ENCODE results near the gene MTERF1. TPM values are rescaled to one million over a fixed set of nuclear protein-coding genes. Genes with fewer than 3 reads are reported as not detected.

The MTERF1 gene
- polyA plus RNA-seq, 1 of the 3 experiments (the other 2 are of a cell fraction) = 6.1 TPM

DNA sequence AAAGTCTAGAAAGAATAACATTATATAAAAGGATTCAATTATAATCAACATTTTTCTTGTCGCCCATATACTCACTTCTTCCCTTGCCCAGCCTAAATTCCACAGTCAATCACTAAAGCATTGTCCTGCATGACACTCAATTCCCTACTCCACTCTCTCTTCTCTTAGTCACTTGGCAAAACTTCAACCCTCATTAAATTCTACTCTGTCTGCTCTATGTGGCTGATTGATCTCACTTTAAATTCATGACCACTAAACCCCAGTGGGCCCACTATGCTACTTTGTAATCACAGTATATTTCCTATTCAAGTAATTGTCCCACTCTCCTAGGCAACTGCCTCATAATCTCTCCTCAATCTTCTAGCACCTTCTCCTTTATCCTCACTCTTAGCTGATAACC is 54.1 kb downstream of the MTERF1 start:
- H3K27ac ChIP-seq (ENCODE audit: low read depth in 2 of 2, low read length in 1 of 2) = no peak overlapping the region
- TF ChIP-seq, protein P1, sequence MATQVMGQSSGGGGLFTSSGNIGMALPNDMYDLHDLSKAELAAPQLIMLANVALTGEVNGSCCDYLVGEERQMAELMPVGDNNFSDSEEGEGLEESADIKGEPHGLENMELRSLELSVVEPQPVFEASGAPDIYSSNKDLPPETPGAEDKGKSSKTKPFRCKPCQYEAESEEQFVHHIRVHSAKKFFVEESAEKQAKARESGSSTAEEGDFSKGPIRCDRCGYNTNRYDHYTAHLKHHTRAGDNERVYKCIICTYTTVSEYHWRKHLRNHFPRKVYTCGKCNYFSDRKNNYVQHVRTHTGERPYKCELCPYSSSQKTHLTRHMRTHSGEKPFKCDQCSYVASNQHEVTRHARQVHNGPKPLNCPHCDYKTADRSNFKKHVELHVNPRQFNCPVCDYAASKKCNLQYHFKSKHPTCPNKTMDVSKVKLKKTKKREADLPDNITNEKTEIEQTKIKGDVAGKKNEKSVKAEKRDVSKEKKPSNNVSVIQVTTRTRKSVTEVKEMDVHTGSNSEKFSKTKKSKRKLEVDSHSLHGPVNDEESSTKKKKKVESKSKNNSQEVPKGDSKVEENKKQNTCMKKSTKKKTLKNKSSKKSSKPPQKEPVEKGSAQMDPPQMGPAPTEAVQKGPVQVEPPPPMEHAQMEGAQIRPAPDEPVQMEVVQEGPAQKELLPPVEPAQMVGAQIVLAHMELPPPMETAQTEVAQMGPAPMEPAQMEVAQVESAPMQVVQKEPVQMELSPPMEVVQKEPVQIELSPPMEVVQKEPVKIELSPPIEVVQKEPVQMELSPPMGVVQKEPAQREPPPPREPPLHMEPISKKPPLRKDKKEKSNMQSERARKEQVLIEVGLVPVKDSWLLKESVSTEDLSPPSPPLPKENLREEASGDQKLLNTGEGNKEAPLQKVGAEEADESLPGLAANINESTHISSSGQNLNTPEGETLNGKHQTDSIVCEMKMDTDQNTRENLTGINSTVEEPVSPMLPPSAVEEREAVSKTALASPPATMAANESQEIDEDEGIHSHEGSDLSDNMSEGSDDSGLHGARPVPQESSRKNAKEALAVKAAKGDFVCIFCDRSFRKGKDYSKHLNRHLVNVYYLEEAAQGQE (IDR thresholded peaks at IDR 0.05; ENCODE audit: low read depth, low read length) = no peak
- no peak for TF ChIP-seq POLR2AphosphoS5 (IDR thresholded peaks at IDR 0.05; ENCODE audit: low read depth, low read length)
- TF ChIP-seq MEF2A (IDR thresholded peaks at IDR 0.05; ENCODE audit: borderline replicate concordance, low read depth) = no peak
- no peak for TF ChIP-seq NRF1 (IDR thresholded peaks at IDR 0.05; ENCODE audit: low read depth, low read length)
- TF ChIP-seq, protein P2, sequence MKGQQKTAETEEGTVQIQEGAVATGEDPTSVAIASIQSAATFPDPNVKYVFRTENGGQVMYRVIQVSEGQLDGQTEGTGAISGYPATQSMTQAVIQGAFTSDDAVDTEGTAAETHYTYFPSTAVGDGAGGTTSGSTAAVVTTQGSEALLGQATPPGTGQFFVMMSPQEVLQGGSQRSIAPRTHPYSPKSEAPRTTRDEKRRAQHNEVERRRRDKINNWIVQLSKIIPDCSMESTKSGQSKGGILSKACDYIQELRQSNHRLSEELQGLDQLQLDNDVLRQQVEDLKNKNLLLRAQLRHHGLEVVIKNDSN (IDR thresholded peaks at IDR 0.05; ENCODE audit: borderline replicate concordance, low read depth) = no peak
- no peak for TF ChIP-seq SIN3A (IDR thresholded peaks at IDR 0.05; ENCODE audit: borderline replicate concordance, low read depth, low read length)
- no peak for TF ChIP-seq RAD21 (IDR thresholded peaks at IDR 0.05; ENCODE audit: low read length)
- TF ChIP-seq NFIC (IDR thresholded peaks at IDR 0.05; ENCODE audit: borderline replicate concordance) = no peak
- TF ChIP-seq MXI1 (IDR thresholded peaks at IDR 0.05; ENCODE audit: low read depth, low read length) = no peak
- peaks cover 4% of the 10 kb centered on the region for H3F3A ChIP-seq (replicated peaks; ENCODE audit: insufficient read depth)
- ChIA-PET CTCF (no interaction called here), POLR2A (no interaction called here)
- no peaks in the 10 kb centered on the region for H3K79me2 ChIP-seq (ENCODE audit: insufficient read depth)
- no peaks in the 10 kb centered on the region for H3K27me3 ChIP-seq (ENCODE audit: insufficient read depth)
- no peak overlapping the region for H2AFZ ChIP-seq (ENCODE audit: low read depth)
- H3K36me3 ChIP-seq (replicated peaks in 1 of 2; ENCODE audit: control insufficient read depth in 1 of 2, insufficient read depth in 2 of 2, low read length in 1 of 2) = peaks cover 0 to 5% of the 10 kb centered on the region in 2 experiments
- no peaks in the 10 kb centered on the region for H3K9me3 ChIP-seq
- WGBS (ENCODE audit: low lambda C conversion rate) = 96% methylated on average over 1 of the region's 1 CpG
- H3K9ac ChIP-seq = no peak overlapping the region
- H3K9me2 ChIP-seq = no peaks in the 10 kb centered on the region
- H3K4me3 ChIP-seq (ENCODE audit: low read depth in 2 of 2, low read length in 1 of 2) = no peak overlapping the region
- DNase-seq = no peak
- H4K20me1 ChIP-seq (ENCODE audit: insufficient read depth) = no peaks in the 10 kb centered on the region
- H3K4me2 ChIP-seq = no peak overlapping the region
- H3K4me1 ChIP-seq (ENCODE audit: control insufficient read depth in 1 of 2, insufficient read depth in 2 of 2, low read depth in 1 of 2, low read length in 1 of 2) = peaks cover 0 to 3% of the 10 kb centered on the region in 2 experiments; a peak in 1 of 4 replicates

DNA sequence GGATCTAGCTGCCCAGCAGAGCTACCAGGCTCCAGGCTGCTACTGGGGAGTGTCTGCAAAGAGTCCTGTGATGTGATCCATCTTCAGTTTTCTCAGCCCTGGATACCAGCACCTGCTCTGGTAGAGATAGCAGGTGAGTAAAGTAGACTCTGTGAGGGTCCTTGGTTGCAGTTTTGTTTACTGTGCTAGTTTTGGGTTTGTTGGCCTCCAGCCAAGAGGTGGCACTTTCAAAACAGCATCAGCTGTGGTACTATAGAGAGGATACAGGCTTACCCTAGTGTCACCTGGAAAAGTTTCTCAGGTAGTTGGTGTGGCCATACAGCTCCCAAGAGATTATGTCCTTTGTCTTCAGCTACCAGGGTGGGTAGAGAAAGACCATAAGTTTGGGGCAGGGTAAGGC is 56.3 kb downstream of the MTERF1 start:
- H4K20me1 ChIP-seq (ENCODE audit: insufficient read depth) = no peaks in the 10 kb centered on the region
- H2AFZ ChIP-seq (ENCODE audit: low read depth) = no peak overlapping the region
- no peaks in the 10 kb centered on the region for H3K27me3 ChIP-seq (ENCODE audit: insufficient read depth)
- peaks cover 0 to 3% of the 10 kb centered on the region in 2 experiments; a peak in 1 of 4 replicates for H3K4me1 ChIP-seq (ENCODE audit: control insufficient read depth in 1 of 2, insufficient read depth in 2 of 2, low read depth in 1 of 2, low read length in 1 of 2)
- no peak overlapping the region for H3K4me2 ChIP-seq
- no peak for DNase-seq
- ChIA-PET POLR2A (no interaction called here), CTCF (no interaction called here)
- no peak overlapping the region for H3K27ac ChIP-seq (ENCODE audit: low read depth in 2 of 2, low read length in 1 of 2)
- H3K9me2 ChIP-seq = no peaks in the 10 kb centered on the region
- no peak overlapping the region for H3K9ac ChIP-seq
- peaks cover 0 to 5% of the 10 kb centered on the region in 2 experiments for H3K36me3 ChIP-seq (replicated peaks in 1 of 2; ENCODE audit: control insufficient read depth in 1 of 2, insufficient read depth in 2 of 2, low read length in 1 of 2)
- no peaks in the 10 kb centered on the region for H3F3A ChIP-seq (replicated peaks; ENCODE audit: insufficient read depth)
- H3K9me3 ChIP-seq = no peaks in the 10 kb centered on the region
- no peak overlapping the region for H3K4me3 ChIP-seq (ENCODE audit: low read depth in 2 of 2, low read length in 1 of 2)
- H3K79me2 ChIP-seq (ENCODE audit: insufficient read depth) = no peaks in the 10 kb centered on the region
- no peak for TF ChIP-seq GATA2 (CRISPR knock-in tag; IDR thresholded peaks at IDR 0.05)
- no peak for TF ChIP-seq SMC3 (IDR thresholded peaks at IDR 0.05; ENCODE audit: low read depth, low read length)
- TF ChIP-seq, protein P3, sequence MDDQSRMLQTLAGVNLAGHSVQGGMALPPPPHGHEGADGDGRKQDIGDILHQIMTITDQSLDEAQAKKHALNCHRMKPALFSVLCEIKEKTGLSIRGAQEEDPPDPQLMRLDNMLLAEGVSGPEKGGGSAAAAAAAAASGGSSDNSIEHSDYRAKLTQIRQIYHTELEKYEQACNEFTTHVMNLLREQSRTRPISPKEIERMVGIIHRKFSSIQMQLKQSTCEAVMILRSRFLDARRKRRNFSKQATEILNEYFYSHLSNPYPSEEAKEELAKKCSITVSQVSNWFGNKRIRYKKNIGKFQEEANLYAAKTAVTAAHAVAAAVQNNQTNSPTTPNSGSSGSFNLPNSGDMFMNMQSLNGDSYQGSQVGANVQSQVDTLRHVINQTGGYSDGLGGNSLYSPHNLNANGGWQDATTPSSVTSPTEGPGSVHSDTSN (IDR thresholded peaks at IDR 0.05) = no peak
- no peak for TF ChIP-seq RCOR1 (IDR thresholded peaks at IDR 0.05; ENCODE audit: low read length)
- TF ChIP-seq TAF1 (IDR thresholded peaks at IDR 0.05; ENCODE audit: borderline replicate concordance, low read depth, low read length) = no peak
- TF ChIP-seq NRF1 (IDR thresholded peaks at IDR 0.05; ENCODE audit: low read depth, low read length) = no peak
- no peak for TF ChIP-seq RXRA (IDR thresholded peaks at IDR 0.05; ENCODE audit: borderline replicate concordance, low read depth)
- TF ChIP-seq, protein P4, sequence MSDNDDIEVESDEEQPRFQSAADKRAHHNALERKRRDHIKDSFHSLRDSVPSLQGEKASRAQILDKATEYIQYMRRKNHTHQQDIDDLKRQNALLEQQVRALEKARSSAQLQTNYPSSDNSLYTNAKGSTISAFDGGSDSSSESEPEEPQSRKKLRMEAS (IDR thresholded peaks at IDR 0.05; ENCODE audit: low read depth) = no peak
- no peak for TF ChIP-seq TEAD4 (IDR thresholded peaks at IDR 0.05; ENCODE audit: borderline replicate concordance, insufficient read depth)
- no peak for TF ChIP-seq JUND (IDR thresholded peaks at IDR 0.05)
- TF ChIP-seq, protein P1 (IDR thresholded peaks at IDR 0.05; ENCODE audit: low read depth, low read length) = no peak
- no peak for TF ChIP-seq MEF2A (IDR thresholded peaks at IDR 0.05; ENCODE audit: borderline replicate concordance, low read depth)
- TF ChIP-seq GABPA (IDR thresholded peaks at IDR 0.05; ENCODE audit: low read depth) = no peak
- no peak for TF ChIP-seq RFX5 (IDR thresholded peaks at IDR 0.05; ENCODE audit: low read length)
